ENCODE measurements around the gene IDH3B. TPM values are rescaled to one million over a fixed set of nuclear protein-coding genes. Genes with fewer than 3 reads are reported as not detected.

The IDH3B gene
- total RNA-seq, 1 donor from 2014 or later, result 136 TPM

DNA sequence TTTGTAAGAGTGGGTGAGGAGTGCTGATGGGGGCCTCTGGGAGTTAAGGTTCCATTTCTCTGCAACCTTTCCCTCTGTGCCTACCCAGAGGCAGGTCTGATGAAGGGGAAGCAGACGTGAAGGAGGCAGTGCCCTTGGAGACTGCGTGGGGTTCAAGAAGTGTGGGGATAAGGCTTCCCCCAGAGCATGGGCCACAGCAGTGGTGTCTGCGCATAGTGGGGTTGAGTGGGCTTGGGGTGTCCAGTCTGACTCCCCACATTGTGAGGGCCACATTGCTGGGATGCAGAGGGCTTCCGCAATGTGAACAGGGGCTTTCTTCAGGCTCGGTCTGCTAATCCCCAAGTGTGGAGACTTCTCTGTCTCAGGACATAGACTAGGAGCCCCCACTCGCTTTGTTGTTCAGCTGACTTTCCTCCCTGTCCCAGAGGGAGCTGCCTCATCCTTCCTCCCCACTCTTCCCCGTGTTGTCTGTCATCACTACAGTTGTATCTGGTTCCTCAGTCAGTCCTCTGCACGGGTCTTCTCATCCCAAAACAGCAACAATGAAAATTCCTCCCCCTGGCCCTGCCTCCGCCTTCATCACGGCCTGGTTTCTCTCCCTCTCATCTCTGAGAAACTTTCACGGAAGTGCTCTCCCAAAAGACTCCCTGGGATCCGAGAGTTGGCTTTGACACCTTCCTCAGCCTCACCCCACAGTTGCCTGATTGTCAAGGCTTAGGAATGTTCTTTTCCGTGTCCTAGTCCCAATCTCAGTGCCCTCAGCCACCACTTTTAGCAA lies 31.4 kb upstream of the IDH3B start:
- Mint-ChIP-seq H3K36me3 (ENCODE audit: low read depth, unreplicated experiment) (peaks cover 22% of the 10 kb centered on the region), H3K27ac (ENCODE audit: unreplicated experiment) (peak overlapping the region; percentile 75), H3K27me3 (ENCODE audit: unreplicated experiment) (peaks cover 31% of the 10 kb centered on the region), H3K4me3 (ENCODE audit: unreplicated experiment) (peak overlapping the region; percentile 54), H3K4me1 (ENCODE audit: unreplicated experiment) (peaks cover 23% of the 10 kb centered on the region), H3K9me3 (ENCODE audit: unreplicated experiment) (no peaks in the 10 kb centered on the region)
- TF ChIP-seq, protein P1, sequence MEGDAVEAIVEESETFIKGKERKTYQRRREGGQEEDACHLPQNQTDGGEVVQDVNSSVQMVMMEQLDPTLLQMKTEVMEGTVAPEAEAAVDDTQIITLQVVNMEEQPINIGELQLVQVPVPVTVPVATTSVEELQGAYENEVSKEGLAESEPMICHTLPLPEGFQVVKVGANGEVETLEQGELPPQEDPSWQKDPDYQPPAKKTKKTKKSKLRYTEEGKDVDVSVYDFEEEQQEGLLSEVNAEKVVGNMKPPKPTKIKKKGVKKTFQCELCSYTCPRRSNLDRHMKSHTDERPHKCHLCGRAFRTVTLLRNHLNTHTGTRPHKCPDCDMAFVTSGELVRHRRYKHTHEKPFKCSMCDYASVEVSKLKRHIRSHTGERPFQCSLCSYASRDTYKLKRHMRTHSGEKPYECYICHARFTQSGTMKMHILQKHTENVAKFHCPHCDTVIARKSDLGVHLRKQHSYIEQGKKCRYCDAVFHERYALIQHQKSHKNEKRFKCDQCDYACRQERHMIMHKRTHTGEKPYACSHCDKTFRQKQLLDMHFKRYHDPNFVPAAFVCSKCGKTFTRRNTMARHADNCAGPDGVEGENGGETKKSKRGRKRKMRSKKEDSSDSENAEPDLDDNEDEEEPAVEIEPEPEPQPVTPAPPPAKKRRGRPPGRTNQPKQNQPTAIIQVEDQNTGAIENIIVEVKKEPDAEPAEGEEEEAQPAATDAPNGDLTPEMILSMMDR (IDR thresholded peaks at IDR 0.05; ENCODE audit: unreplicated experiment), result no peak
- DNase-seq (ENCODE audit: low spot score), result no peak

DNA sequence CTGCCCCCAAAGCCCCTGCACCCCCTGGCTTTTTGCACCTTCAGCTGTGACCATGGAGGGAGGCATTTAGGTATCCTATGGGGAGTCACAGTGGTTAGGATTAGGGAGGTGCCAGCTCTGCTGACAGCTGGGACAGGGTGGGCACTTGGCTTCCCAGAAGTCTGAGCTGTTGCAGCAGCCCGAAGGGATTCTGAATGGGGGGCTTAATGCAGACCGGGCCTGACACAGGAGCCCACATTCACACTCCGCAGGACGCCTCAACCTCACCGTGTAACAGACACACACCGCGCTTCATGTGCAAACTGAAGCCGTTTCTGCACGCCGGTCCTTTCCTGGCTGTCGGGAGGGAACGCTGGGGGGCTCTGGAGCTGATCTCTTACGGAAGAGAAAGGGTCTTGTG lies 30.5 kb upstream of the IDH3B start:
- no peak for DNase-seq (ENCODE audit: low spot score)
- Mint-ChIP-seq H3K4me1 (ENCODE audit: unreplicated experiment) (peaks cover 23% of the 10 kb centered on the region), H3K27ac (ENCODE audit: unreplicated experiment) (no peak overlapping the region), H3K9me3 (ENCODE audit: unreplicated experiment) (no peaks in the 10 kb centered on the region), H3K27me3 (ENCODE audit: unreplicated experiment) (peaks cover 39% of the 10 kb centered on the region), H3K36me3 (ENCODE audit: low read depth, unreplicated experiment) (peaks cover 19% of the 10 kb centered on the region), H3K4me3 (ENCODE audit: unreplicated experiment) (peak overlapping the region; percentile 63)
- TF ChIP-seq, protein P1 (IDR thresholded peaks at IDR 0.05; ENCODE audit: unreplicated experiment), result no peak

DNA sequence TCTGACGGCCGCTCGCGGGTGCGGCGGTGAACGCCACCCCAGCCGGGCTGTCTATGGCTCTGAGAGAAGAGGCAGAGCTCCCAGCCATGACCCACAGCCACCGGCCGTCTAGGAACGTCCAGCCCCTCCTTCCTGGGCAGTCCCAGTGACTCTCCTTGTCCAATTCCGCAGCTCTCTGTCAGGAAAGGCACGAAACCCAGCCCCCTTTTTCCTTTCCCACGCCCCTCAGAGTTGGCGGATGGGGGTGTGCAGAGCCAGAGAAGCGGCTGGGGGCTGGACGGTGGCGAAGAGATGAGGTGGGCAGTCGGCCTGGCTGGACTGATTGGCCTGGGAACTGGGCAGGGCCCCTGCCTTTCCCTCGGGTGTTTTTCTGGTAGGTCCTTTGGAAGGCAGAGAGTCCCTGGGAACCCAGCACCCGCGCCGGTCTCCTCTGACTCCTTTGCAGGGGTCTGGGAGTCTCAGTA lies 30.0 kb upstream of the IDH3B start:
- TF ChIP-seq, protein P1 (IDR thresholded peaks at IDR 0.05; ENCODE audit: unreplicated experiment), result no peak
- no peak overlapping the region for H3K27ac Mint-ChIP-seq (ENCODE audit: unreplicated experiment)
- H3K9me3 Mint-ChIP-seq (ENCODE audit: unreplicated experiment), result no peaks in the 10 kb centered on the region
- H3K36me3 Mint-ChIP-seq (ENCODE audit: low read depth, unreplicated experiment), result peaks cover 19% of the 10 kb centered on the region
- peaks cover 41% of the 10 kb centered on the region for H3K27me3 Mint-ChIP-seq (ENCODE audit: unreplicated experiment)
- peaks cover 23% of the 10 kb centered on the region for H3K4me1 Mint-ChIP-seq (ENCODE audit: unreplicated experiment)
- peak overlapping the region; percentile 65 for H3K4me3 Mint-ChIP-seq (ENCODE audit: unreplicated experiment)
- DNase-seq (ENCODE audit: low spot score), result peak; percentile 24

GRCh38 chr20:2693286-2694007 lies 29.4 kb upstream of the IDH3B start:
- peak overlapping the region; percentile 65 for H3K4me3 Mint-ChIP-seq (ENCODE audit: unreplicated experiment)

More at GRCh38 chr20:2693286-2694007, 29.4 kb upstream of the IDH3B start:
- no peak for DNase-seq (ENCODE audit: low spot score)
- Mint-ChIP-seq H3K27ac (ENCODE audit: unreplicated experiment) (no peak overlapping the region), H3K27me3 (ENCODE audit: unreplicated experiment) (peaks cover 41% of the 10 kb centered on the region), H3K4me1 (ENCODE audit: unreplicated experiment) (peaks cover 23% of the 10 kb centered on the region), H3K36me3 (ENCODE audit: low read depth, unreplicated experiment) (peaks cover 19% of the 10 kb centered on the region), H3K9me3 (ENCODE audit: unreplicated experiment) (no peaks in the 10 kb centered on the region)
- TF ChIP-seq, protein P1 (IDR thresholded peaks at IDR 0.05; ENCODE audit: unreplicated experiment), result no peak
